Activated CD4-positive, alpha-beta T cell treated with anti-CD3 and anti-CD28 coated beads for 1 hour (primary cell): ENCODE data around the gene PPP1R9A.

Experiments used
- DNase-seq: peaks from one replicate; pipeline ENCODE4 v3.0.0-alpha.2; 2020

The PPP1R9A gene

GRCh38 chr7:95324431-95324830, 417.0 kb downstream of the PPP1R9A start, which contains the start of gene PON1:
Gene PON1, minus strand, starts transcription at chr7:95324532. Its CDS starts 57 bp downstream, at chr7:95324475.
- no peak for DNase-seq

- no peak for DNase-seq
Observed at GRCh38 chr7:95327356-95327755, 420.0 kb downstream of the PPP1R9A start.

- DNase-seq = no peak
Observed at GRCh38 chr7:95330204-95330960, 423.0 kb downstream of the PPP1R9A start.

GRCh38 chr7:95330961-95331337, 423.6 kb downstream of the PPP1R9A start:
- no peak for DNase-seq

- no peak for DNase-seq
Observed at GRCh38 chr7:95334447-95334846, 427.1 kb downstream of the PPP1R9A start.

- no peak for DNase-seq
Observed at GRCh38 chr7:95335093-95335492, 427.7 kb downstream of the PPP1R9A start.

GRCh38 chr7:95338832-95339231, 431.4 kb downstream of the PPP1R9A start:
- DNase-seq = no peak

GRCh38 chr7:95340491-95340890, 433.1 kb downstream of the PPP1R9A start:
- no peak for DNase-seq

GRCh38 chr7:95342029-95342428, 434.6 kb downstream of the PPP1R9A start:
- DNase-seq = no peak

- DNase-seq = no peak
Observed at GRCh38 chr7:95342642-95343307, 435.4 kb downstream of the PPP1R9A start.
